HL-60 (cell line): Measurements from ENCODE around the gene CXCL13.
"Not testable (repeated sequence)": the region's sequence is repeated elsewhere in the genome, so short reads cannot be mapped to it uniquely, and the experiment has no call there.

Source experiments
- DNase-seq, 2 experiments: peaks; one replicate each; pipeline ENCODE4 v3.0.0-alpha.2; 2010 to 2020; ENCODE audit warnings: low read depth in 1 of 2, low spot score in 1 of 2
- H3K27ac ChIP-seq: fragments of 250-450 bp; sonication (Bioruptor Pico); replicated peaks from 2 replicates; pipeline ENCODE4 v1.5.1; 2020; ENCODE audit warnings: mild to moderate bottlenecking, moderate library complexity
- H3K27me3 ChIP-seq: fragments of 250-450 bp; sonication (Bioruptor Pico); 2 replicates; pipeline ENCODE4 v1.5.1; 2021; ENCODE audit warnings: mild to moderate bottlenecking, moderate library complexity; ENCODE audit not compliant: insufficient read depth, poor library complexity, severe bottlenecking
- H3K4me3 ChIP-seq: replicated peaks from 2 replicates; pipeline ENCODE4 v1.5.1; 2011; ENCODE audit warnings: mild to moderate bottlenecking, control low read depth, low read length; ENCODE audit not compliant: insufficient read depth
- CTCF ChIP-seq: IDR thresholded peaks from one replicate; pipeline ENCODE4 v1.5.1; 2011; ENCODE audit warnings: low read length, control low read depth, inconsistent platforms; ENCODE audit not compliant: insufficient read depth
- GABPA ChIP-seq: IDR thresholded peaks from 2 replicates; pipeline ENCODE4 v1.6.1; 2012; ENCODE audit warnings: low read depth
- POLR2AphosphoS5 ChIP-seq: IDR thresholded peaks from 2 replicates; pipeline ENCODE4 v1.6.1; 2012; ENCODE audit warnings: low read depth
- REST ChIP-seq: IDR thresholded peaks from 2 replicates; pipeline ENCODE4 v1.6.1; 2012; ENCODE audit warnings: low read depth; ENCODE audit not compliant: insufficient replicate concordance
- SPI1 ChIP-seq: IDR thresholded peaks from 2 replicates; pipeline ENCODE4 v1.6.1; 2012; ENCODE audit warnings: low read depth, mild to moderate bottlenecking, borderline replicate concordance

The CXCL13 gene

GRCh38 chr4:77635246-77635645, 29.6 kb downstream of the CXCL13 start:
- H3K4me3 ChIP-seq, result no peak overlapping the region
- H3K27ac ChIP-seq, result no peak overlapping the region
- TF ChIP-seq SPI1, result no peak
- no peak for TF ChIP-seq CTCF
- no peak for TF ChIP-seq GABPA
- TF ChIP-seq POLR2AphosphoS5, result no peak
- no peak for TF ChIP-seq REST
- no peak for DNase-seq
- no peaks in the 10 kb centered on the region for H3K27me3 ChIP-seq

GRCh38 chr4:77635876-77636275, 30.3 kb downstream of the CXCL13 start:
- H3K27ac ChIP-seq, result no peak overlapping the region
- no peak for TF ChIP-seq SPI1
- DNase-seq, result no peak
- no peaks in the 10 kb centered on the region for H3K27me3 ChIP-seq
- no peak overlapping the region for H3K4me3 ChIP-seq

GRCh38 chr4:77636902-77637301, 31.3 kb downstream of the CXCL13 start:
- TF ChIP-seq SPI1 (no peak), CTCF (no peak), GABPA (no peak), REST (no peak), POLR2AphosphoS5 (no peak)
- no peaks in the 10 kb centered on the region for H3K27me3 ChIP-seq
- no peak overlapping the region for H3K4me3 ChIP-seq
- no peak overlapping the region for H3K27ac ChIP-seq
- no peak for DNase-seq

- H3K4me3 ChIP-seq, DNase-seq, H3K27me3 ChIP-seq, H3K27ac ChIP-seq: not testable (repeated sequence)
Measured at GRCh38 chr4:77644069-77644468, 38.4 kb downstream of the CXCL13 start.

- DNase-seq, result no peak
- peaks cover 3% of the 10 kb centered on the region for H3K27me3 ChIP-seq
- H3K4me3 ChIP-seq, result no peak overlapping the region
- H3K27ac ChIP-seq, result no peak overlapping the region
- TF ChIP-seq REST (no peak), SPI1 (no peak), POLR2AphosphoS5 (no peak)
Measured at GRCh38 chr4:77650787-77651186, 45.2 kb downstream of the CXCL13 start.
